NCI-H446 (cell line): Measurements from ENCODE around the gene DENND4A.
A peak's percentile ranks its signal among the peaks of the same experiment; 100 is the strongest.
"Not testable (repeated sequence)": the region's sequence is repeated elsewhere in the genome, so short reads cannot be mapped to it uniquely, and the experiment has no call there.

Source experiments
- DNase-seq, 2 experiments: peaks; one replicate each; lab custom pipeline; 2025; lab: John Stamatoyannopoulos, UW

The DENND4A gene

GRCh38 chr15:65818927-65819562, 27.0 kb upstream of the DENND4A start:
- no peak for DNase-seq

- no peak for DNase-seq
These were observed 24.3 kb upstream of the DENND4A start for GRCh38 chr15:65816441-65816840.

GRCh38 chr15:65816008-65816407, 23.9 kb upstream of the DENND4A start:
- DNase-seq: not testable (repeated sequence)

- DNase-seq: not testable (repeated sequence)
These were observed 22.2 kb upstream of the DENND4A start for GRCh38 chr15:65814271-65814670.

- DNase-seq: no peak
These were observed 20.8 kb upstream of the DENND4A start for GRCh38 chr15:65812916-65813315.

- DNase-seq: no peak
These were observed 20.4 kb upstream of the DENND4A start for GRCh38 chr15:65812467-65812866.

GRCh38 chr15:65811835-65812234, 19.7 kb upstream of the DENND4A start:
- no peak for DNase-seq

- DNase-seq: not testable (repeated sequence)
These were observed 19.1 kb upstream of the DENND4A start for GRCh38 chr15:65811011-65811733.

GRCh38 chr15:65806397-65806796, 14.3 kb upstream of the DENND4A start:
- no peak for DNase-seq

- no peak for DNase-seq
These were observed 13.1 kb upstream of the DENND4A start for GRCh38 chr15:65805019-65805745.

- DNase-seq: no peak
These were observed 12.3 kb upstream of the DENND4A start for GRCh38 chr15:65804252-65804931.

GRCh38 chr15:65801229-65801805, 9.2 kb upstream of the DENND4A start:
- DNase-seq: no peak

- DNase-seq: no peak
These were observed 4.6 kb upstream of the DENND4A start for GRCh38 chr15:65796610-65797078.

- no peak for DNase-seq
These were observed 3.6 kb upstream of the DENND4A start for GRCh38 chr15:65795663-65796216.

GRCh38 chr15:65793818-65794104, 1.7 kb upstream of the DENND4A start:
- no peak for DNase-seq

- DNase-seq: no peak
These were observed 1.1 kb upstream of the DENND4A start for GRCh38 chr15:65792988-65793817.

GRCh38 chr15:65791335-65792137, 557 bp downstream of the DENND4A start:
- peak; percentile 39 to 58 for DNase-seq

- no peak for DNase-seq
These were observed 1.3 kb downstream of the DENND4A start for GRCh38 chr15:65790694-65791334.

- no peak for DNase-seq
These were observed 2.2 kb downstream of the DENND4A start for GRCh38 chr15:65789759-65790425.
